Gastrocnemius medialis (tissue), 4 donors: Measurements from ENCODE around the gene WNT7B.

Experiments
- CTCF ChIP-seq, 5 experiments: fragments of 450-650 bp in 3 of 5; fragments of 200-600 bp in 2 of 5; sonication (generic) in 2 of 5; IDR thresholded peaks in 4 of 5; conservative IDR thresholded peaks in 1 of 5; 1 replicate in 4 of 5; 2 replicates in 1 of 5; pipeline ENCODE4 v1.5.1; 2016 to 2019; ENCODE audit warnings: antibody characterized with exemption in 5 of 5, mild to moderate bottlenecking in 3 of 5, moderate library complexity in 3 of 5
- POLR2A ChIP-seq, 2 donors: fragments of 450-650 bp; IDR thresholded peaks; one replicate each; pipeline ENCODE4 v1.6.1; 2017; ENCODE audit warnings: antibody characterized with exemption in 2 of 2, mild to moderate bottlenecking in 2 of 2, moderate library complexity in 2 of 2

GRCh38 chr22:45915841-45916240 lies 61.1 kb downstream of the WNT7B start:
- no peak for TF ChIP-seq CTCF (IDR thresholded peaks at IDR 0.05 in 4 of 5, conservative IDR thresholded peaks at IDR 0.05 in 1 of 5)
- TF ChIP-seq POLR2A (IDR thresholded peaks at IDR 0.05) = no peak
